GM18867 (cell line): Measurements from ENCODE around the gene ELP4.

ENCODE experiments used
- ATAC-seq: cut with Tn5 transposase; IDR thresholded peaks from one replicate; pipeline ENCODE4 v1.9.1; 2021; ENCODE audit warnings: mild to moderate bottlenecking, moderate library complexity; ENCODE audit not compliant: unreplicated experiment

ELP4 gene

DNA sequence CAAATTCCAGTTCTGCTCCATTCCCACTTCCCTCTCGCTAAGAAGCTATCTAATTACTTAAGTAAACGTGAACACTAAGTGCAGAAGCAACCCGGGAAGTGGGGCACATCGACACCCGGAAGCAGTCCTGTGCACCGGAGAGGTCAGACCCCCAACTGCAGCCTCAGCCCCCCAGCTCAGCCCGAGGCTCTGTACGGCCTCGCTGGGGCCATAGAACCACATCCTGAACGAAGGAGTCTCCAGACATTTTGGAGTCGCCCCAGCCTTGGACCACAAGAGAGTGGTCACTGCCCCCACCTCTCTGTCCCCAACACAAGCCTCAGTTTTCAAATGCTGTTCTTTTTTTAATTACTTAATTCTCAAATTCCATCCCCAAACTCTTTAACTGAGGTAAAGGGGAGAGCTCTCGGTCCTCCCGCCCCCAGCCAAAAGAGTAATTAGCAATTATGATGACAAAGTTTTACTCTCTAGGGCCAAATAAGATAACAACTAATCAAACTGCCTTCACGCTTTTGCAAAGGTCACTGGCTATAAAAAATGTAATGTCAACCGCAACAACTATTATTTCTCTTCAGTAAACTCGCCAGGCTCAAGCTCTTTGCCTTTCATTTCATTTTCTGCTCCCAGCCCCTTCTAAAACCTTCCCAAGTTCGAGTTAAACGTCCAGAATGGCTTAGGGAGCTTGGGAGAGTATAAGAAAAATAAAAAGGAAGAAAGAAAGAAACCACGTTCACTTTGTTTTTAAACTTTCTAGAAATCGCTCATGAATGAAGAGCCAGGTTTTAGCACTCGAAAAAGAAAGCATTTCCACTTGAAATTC is 299.4 kb downstream of the ELP4 start:
- ATAC-seq: no peak

DNA sequence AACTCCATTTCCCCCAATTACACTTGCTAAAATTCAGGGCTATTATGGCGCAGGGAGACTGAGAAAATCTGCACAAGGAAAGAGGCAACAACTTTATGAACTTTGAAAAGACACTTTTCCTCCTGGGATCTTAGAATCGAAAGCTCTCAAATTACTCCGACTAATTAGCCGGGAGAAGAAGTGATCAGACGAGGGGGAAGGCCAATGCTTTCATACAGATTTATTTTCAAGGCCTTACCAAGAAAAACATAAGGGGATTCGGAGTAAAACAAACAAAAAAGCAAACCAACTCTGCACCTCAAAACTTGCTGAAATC is 299.9 kb downstream of the ELP4 start:
- ATAC-seq: no peak

DNA sequence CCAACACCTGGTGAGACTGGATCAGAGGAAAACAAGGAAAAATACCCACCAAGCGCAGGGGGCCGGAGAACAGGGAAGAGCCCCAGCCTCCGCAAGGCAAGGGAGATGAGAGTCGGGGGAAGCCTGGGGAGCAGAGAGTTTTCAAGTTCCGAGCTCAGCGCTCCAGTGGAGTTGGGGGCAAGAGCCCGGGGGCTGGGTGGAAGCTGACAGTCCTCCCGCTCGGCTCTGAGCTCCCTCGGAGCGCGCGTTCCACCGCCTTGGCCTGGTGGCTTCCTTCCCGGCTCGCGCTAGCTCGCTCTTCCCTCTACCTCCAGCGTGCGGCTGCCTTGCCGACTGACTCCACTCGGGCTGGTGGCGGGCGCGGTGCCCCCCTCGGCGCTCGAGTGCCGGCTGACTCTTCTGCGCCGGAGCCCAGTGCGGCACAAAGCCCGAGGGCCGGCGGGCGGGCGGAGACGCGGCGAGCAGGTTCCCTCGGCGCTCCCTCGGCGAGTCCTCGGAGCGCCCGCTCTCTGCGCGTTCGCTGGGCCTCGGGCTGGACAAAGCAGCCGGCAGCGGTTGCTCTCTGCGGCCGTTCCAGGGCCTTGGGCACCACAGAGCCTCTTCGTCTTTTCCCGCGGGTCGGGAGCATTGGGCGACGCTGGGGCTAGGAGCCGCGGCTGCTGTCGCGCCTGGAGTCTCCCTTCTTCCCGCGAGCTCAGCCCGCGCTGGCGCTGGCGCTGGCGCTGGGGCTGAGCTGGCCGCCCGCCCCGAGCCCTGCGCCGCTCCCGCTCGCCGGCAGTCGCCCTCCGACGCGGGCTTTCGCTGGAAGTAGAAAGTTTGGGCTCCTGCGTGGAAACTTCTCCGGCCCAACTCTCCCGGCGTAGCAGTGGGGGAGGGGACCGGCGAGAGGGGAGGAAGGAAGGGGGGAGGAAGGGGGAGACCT is 300.6 kb downstream of the ELP4 start:
- no peak for ATAC-seq

DNA sequence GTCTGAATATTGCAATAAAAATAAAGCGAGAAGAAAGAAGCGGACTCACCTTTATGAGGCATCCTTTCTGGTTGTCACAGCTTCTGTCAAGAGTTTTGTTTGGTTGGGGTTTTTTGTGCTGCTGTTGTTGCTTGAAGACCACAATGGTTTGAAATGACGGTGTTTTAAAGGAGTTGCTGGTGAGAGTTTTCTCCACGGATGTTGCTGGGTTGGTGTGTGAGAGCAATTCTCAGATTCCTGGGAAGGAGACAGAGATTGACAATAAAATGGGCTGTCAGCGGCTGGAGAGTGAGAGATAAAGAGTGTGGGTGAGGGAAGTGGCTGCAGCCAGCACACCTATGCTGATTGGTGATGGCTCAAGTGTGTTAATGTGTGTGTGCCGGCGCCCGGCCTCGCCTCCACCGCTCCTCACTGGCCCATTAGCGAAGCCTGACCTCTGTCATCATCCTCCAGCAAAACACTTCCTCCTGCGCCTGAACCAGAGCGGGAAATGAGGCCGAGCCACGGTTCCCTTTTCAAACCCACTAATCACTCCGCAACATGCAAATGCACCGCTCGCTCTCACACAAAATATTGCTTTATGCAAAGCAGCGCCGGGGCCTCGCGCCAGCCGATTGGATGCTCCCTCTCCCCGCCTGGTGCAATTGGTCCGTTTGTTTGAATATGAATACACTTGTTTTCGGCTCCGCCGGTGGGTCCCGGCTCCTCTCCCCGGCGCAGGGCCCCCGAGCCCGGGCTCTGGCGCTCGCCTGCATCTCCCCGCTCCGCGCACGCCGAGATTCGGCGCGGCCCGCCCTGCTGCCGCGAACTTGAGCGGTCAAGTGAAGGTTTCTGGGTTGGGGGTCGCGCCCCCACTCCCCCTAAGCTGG is 301.4 kb downstream of the ELP4 start, which contains the start of gene PAX6:
Gene PAX6 (minus strand): TSS at position 544 of the 869 bp plus-strand sequence. CDS start 4,911 bp downstream, outside the sequence.
- peak; percentile 67 for ATAC-seq

DNA sequence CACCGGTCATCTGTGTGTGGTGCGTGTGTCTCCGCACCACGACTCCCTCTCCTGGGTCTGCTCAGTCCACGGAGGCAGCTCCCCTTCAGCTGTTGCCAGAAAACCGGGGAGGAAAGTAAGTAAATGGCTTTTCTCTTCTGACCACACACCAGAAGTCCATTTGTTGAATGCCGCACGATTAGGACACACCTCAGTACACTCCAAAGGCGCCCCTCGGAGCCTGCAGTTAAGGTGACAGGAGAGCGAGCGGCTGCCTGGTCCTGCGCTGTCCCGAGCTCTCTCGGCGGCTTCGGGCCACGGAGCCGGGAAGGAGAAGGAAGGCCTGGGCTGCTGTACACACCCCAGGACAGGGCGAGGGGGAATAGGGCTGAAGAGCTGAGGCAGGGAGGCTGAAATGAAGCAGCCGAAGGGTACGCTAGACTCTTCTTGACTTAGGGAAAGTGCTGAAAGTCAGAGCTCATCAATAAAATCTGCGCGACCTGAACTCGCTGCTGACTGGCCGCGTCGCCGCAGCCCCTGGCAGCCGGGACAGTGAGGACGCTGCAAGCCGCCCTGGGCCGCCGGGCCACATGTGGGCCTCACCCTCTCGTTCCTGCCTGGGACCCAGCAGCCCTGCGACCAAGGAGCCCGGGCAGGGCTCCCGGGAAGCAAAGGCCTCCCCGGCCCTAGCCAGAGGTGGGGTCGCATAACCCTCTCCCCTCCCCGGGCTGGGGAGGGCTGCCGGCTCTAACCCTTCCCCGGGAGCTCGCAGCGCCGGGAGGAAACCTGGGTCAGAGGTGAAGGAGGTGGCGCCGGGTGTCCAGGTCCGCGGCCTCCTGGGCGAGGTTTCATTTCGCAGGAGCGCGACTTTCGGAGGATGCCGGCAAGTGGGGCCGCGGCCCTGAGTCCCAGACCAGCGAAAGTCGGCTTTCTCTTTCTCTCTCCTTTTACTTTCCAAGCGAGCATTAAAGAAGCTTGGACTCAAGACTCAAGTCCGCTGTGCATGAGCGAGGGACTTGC is 303.1 kb downstream of the ELP4 start:
- no peak for ATAC-seq

DNA sequence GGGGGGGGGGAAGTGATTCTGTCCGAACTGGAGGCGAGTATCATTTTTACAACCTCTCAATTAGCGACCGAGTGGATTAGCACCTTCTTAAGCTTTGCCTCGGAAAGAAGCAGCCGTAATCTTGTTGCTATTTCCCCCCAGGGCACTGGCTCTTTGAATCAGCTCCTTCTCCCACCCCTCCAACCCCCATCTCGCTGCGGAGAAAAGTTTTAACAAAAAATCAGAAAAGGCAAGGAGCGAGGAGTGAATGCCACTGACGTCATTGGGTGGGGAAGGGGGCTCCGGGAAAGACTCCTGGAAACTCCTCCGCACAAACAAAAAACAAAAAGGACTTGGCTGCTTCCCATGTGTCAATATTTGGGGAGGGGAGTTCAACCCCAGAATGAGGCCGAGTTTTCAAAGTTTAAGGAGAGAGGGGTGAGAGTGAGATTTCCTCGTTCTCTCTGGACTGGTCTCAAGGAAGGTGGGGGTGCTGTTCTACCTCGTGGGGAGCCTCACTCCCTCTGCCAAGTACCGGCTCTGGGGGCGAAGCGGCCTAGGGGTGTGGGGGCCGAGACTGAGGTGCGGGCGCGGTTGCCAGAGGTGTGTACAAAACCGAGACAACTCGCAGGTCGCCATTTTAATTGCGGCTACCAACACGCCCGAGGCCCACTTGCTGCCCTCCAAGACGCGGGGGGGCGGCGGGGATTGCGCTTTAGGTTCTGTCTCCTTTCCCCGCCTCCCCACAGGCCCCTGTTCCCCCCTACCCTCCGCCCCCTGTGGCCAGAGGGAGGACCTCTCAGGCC is 304.0 kb downstream of the ELP4 start:
- no peak for ATAC-seq

DNA sequence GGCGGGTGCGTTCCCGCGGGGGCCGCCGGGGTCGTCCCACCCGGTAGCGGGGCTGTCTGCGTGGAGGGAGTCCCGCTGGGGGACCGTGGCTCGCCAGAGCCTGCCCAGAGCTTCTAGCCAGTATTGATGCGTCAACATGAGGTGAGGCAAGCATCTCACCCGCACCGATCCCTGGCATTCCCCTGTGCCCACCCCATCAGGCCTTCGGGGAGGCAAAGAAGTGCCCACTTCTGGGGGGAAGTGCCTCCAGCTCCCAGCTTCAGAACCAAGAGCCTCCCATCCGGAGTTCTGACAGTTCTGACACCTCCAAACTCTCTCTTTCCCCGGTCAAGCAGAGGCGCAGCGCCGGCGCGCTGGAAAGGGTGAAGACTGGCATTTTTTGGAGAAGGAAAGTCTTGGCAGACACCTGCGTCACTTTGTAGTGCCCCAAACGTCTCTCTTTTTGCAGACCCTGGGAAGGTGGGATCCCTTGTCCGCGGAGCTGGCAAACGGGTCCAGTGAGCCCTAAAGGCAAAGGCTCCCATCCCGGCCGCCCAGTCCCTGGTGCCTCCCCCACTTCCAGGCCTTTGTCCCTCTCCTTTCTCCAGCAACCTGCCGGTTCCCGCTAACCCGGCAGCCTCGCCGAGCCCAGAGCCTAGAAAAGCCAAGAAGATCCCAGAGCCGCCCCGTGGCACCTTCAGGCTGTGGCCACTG is 304.8 kb downstream of the ELP4 start:
- ATAC-seq: no peak

DNA sequence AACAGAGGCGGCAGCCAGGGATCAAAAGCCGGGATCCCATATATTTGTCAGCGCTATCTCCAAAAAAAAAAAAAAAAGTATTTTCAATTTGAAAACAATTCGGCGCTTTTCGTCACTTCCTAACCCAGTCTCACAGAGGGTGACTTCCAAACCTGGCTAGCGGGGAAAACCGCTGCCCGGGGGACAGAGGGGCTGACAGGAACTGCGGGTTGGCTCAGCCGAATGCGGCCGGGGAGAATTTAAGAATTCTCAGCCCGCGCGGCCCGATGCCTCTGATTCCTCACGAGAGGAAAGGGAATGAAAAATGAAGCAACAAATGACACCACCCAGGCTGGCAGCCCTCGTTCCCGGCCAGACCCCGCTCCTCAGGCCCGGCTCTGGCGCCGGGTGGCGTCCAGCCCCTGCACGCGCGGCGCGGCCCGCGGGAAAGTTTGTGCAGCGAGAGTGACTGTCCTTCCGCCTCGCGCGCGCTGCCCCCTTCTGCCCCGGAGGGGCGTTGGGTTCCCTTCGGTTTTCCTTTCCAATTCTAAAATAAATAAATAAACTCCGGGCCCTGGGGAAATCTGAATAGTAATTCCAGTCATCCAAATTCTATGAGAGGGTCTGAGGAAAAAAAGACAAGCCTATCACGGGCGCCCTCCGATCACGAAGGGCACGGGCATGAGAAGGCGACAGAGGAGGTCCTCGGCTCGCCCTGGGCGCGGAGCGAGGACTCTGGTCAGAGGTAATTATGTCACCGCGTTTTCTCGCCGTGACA is 306.3 kb downstream of the ELP4 start:
- ATAC-seq: no peak

DNA sequence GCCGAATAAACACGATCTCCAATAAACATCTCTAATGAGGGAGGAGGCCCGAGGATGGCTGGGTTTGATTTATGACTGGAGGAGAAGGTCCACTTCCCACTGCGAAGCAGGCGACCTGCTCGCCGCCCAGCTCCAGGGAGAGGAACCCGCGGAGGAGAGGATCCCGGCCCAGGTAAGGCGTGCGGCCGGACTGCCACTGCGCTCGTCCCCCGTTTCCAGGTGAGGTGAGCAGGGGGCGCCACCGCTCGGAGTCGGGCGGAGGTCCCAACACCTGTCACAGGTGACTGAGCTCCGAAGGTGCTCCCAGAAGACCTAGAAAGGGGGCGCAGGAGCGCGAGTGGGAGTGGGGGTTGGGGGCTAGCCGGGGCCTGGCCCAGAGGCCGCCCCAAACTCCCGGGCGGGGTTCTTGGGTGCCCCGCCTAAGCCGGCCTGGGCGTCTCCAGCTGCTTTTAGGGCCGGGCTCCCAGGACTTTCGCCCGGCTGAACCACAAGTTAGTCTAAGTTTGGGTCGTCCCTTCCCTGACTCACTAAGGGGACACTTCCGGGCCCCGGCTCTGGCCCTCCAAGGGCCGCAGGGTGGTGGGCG is 307.0 kb downstream of the ELP4 start:
- no peak for ATAC-seq

DNA sequence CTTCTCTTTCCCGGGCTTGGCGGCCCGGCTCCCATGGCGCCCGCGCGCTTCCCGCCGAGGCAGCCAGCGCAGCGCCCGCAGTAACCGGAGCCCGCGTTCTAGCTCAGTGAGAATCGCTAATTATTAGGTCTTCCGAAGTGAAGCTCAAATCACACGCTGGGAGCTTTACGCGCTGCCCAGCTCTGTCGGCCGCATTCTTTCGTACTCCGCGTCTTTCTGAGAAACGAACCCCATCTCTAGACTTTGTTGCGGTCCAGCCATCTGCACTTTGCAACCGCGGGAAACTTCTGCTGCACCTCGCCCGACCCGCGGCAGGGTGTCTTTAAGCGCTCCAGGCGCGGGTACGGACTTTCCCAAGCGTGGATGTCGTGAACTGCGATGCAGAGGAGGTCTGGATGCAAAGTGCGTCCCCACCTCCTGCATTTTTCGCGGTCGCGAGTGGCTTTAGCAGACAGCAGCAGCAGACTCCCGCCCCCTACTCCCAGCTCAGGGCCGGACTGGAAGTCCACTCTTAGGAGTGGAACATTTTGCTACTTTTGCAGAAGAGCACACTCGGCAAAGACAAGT is 307.6 kb downstream of the ELP4 start:
- no peak for ATAC-seq

DNA sequence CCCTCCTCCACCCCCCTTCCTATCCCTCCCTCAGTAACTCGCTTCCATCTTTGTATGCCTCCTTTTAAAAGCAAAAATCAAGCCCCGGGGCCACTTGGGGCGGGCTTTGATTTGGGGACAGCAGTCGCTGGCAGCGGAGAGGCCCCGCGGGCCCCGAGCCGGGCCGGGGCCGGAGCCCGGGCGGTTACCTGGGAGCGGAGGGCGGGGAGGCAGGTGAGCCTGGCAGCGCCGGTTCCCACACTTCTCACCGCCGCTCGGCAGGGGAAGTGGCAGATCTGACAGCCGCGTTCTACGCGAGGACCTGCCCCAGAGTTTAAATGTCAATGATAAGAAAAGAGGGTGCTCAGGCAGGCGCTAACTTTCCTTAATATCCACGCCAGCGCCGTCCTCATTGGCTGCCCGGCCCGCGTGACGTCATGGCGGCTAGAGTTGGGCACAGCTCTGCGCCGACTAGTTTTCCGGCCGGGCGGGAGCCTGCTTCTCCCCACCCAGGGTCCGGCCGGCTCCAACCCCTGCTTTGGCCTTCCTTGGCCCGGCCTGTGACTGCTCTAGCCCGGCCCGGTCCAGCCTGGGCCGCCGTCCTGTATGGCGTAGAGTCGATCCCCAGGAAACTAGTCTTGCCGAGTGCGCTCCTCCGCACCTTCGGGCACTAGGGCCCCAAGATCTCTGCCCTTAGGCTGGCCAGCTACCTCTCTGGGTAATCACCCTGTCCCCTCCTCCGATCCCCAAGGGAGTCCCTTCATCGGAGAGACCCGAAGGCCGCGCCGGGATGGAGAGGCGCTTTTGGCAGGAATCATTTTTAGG is 308.3 kb downstream of the ELP4 start:
- ATAC-seq: no peak

DNA sequence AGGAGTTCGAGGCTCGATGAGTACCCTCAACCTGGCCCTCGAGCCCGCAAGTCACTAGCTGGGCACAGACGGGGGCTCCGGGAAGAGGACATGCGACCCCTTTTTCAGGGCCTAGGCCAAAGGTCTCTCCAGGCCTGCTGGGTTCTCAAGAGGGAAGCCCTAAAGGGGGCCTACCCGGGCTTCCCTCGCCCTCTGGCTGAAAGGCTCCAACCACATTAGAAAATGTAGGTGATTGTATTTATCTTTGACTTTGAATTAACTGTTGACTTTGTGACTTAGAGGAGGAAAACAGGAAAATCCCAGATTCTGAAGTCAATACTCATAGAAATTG is 308.8 kb downstream of the ELP4 start:
- ATAC-seq: no peak

DNA sequence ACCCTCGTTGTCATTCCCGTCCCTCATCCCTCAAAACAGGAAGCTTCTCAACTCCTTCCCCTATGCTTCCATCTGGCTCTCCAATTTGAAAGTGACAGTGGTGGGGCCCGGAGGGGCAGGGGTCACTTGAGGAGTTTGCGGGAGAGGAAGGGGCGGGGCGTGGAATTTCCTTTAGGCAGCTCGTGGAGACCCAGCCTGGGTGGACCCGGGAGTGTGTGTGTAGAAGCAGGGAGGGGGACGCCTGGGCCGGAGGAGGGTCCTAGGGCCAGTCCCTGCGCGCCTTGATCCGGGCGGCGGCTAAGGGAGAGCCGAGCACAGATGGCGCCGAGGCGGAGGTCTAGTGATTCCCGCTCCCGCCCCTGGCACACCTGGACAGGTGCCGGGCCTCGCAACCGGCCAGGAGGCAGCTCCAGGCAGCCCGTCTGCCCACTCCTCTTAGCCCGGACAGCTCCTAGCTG is 309.3 kb downstream of the ELP4 start:
- no peak for ATAC-seq

DNA sequence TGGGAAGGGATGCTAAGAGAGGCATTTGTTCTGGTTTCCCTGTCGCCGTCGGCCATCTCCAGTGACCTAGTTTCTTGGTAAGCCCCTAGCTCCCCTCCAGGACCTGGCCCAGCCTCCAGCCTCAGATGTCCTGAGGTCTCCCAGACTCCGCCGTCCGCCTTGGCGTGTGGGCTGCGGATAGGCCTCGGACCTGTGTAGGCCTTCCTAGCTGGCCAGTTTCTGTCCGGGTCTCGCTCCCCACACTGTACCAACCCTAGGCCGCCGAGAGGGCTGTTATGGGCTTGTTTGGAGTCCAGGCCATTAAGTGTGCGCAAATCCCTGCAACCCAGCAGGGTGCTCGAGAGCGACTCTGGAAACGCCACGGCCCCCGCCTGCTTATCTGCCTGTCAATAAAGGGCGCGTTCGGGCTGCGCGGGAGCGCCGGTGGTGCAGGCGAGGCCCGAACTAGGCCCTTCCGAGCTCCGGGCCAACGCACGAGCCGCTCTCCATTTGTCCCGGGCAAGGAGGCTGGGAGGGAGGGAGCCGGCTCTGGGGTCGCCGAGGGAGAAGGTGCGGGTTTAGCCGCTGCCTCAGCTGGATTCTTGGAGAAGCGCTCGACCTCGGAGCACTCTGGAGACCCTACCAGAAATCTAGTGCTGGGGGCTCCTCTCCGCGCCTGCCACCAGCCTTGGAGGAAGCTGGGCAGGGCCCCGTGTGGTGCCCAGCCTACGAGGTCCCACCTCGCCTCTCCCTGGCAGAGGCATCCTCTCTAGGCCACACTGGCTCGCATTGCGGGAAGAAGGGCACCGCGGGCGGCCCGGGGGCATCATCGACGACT is 310.3 kb downstream of the ELP4 start:
- no peak for ATAC-seq

DNA sequence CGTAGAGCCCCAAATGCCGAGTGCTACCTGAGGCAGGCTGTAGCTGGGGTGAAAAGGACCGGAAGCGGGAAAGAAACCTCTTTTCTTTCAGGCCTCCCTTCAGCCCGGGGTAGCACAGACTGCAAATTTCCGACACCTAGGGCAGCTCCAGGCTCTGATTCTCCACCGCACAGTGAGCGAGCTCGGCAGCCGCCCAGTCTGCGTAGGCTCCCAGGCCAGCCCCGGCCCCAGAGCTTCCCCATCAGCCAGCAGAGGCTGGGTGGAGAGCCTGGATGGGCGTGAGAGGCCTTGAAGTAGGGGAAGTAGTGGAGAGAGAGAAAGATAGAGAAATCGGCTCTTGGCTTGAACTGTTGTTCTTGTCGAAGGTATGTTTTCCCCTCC is 310.9 kb downstream of the ELP4 start:
- ATAC-seq: no peak
